Liver (tissue), 9 donors: Measurements from ENCODE around the gene CCL19. TPM values are rescaled to one million over a fixed set of nuclear protein-coding genes. Genes with fewer than 3 reads are reported as not detected.

Experiments
- DNase-seq: peaks from one replicate; pipeline ENCODE4 v3.0.0-alpha.2; 2017; ENCODE audit warnings: low spot score
- H3K27ac ChIP-seq, 2 donors: one replicate each; pipeline ENCODE4 v1.7.0; 2013; ENCODE audit warnings: inconsistent platforms in 2 of 2, low read length in 2 of 2, control low read depth in 1 of 2, low read depth in 1 of 2, mild to moderate bottlenecking in 1 of 2
- H3K27me3 ChIP-seq, 4 donors: one replicate each; pipeline versions ENCODE4 v1.6.1 to v1.7.0; 2013; ENCODE audit warnings: low read length in 3 of 4, inconsistent platforms in 1 of 4, mild to moderate bottlenecking in 1 of 4, moderate library complexity in 1 of 4; ENCODE audit not compliant: control insufficient read depth in 4 of 4, insufficient read depth in 4 of 4
- H3K36me3 ChIP-seq, 4 donors: one replicate each; pipeline versions ENCODE4 v1.6.1 to v1.7.0; 2013; ENCODE audit warnings: low read length in 3 of 4, mild to moderate bottlenecking in 3 of 4, low read depth in 1 of 4, moderate library complexity in 1 of 4; ENCODE audit not compliant: control insufficient read depth in 4 of 4, insufficient read depth in 3 of 4
- H3K4me1 ChIP-seq, 4 donors: one replicate each; pipeline versions ENCODE4 v1.6.1 to v1.7.0; 2013; ENCODE audit warnings: low read length in 3 of 4, mild to moderate bottlenecking in 3 of 4, moderate library complexity in 1 of 4; ENCODE audit not compliant: control insufficient read depth in 4 of 4, insufficient read depth in 4 of 4
- H3K4me3 ChIP-seq, 3 donors: one replicate each; pipeline versions ENCODE4 v1.6.1 to v1.7.0; 2013; ENCODE audit warnings: low read length in 3 of 3, control low read depth in 1 of 3, low read depth in 1 of 3, mild to moderate bottlenecking in 1 of 3
- H3K9ac ChIP-seq, 2 donors: one replicate each; pipeline ENCODE4 v1.7.0; 2013; ENCODE audit warnings: low read length in 2 of 2, mild to moderate bottlenecking in 2 of 2, moderate library complexity in 2 of 2, control low read depth in 1 of 2, low read depth in 1 of 2
- H3K9me3 ChIP-seq, 4 donors: one replicate each; pipeline versions ENCODE4 v1.6.1 to v1.7.0; 2013; ENCODE audit warnings: low read length in 3 of 4; ENCODE audit not compliant: control insufficient read depth in 4 of 4
- EGR1 ChIP-seq, 2 donors: IDR thresholded peaks; 2 replicates each; pipeline ENCODE4 v1.6.1; 2016 to 2018; ENCODE audit warnings: antibody characterized with exemption in 2 of 2, low read depth in 2 of 2
- FOXA1 ChIP-seq: IDR thresholded peaks from 2 replicates; pipeline ENCODE4 v1.6.1; 2016; ENCODE audit warnings: antibody characterized with exemption
- GABPA ChIP-seq, 2 donors: IDR thresholded peaks in 1 of 2; conservative IDR thresholded peaks in 1 of 2; 2 replicates each; pipeline ENCODE4 v1.6.1; 2016; ENCODE audit warnings: antibody characterized with exemption in 2 of 2, mild to moderate bottlenecking in 1 of 2, moderate library complexity in 1 of 2
- HNF4A ChIP-seq, 2 donors: conservative IDR thresholded peaks; 2 replicates each; pipeline ENCODE4 v1.6.1; 2016; ENCODE audit warnings: antibody characterized with exemption in 2 of 2, mild to moderate bottlenecking in 2 of 2
- JUND ChIP-seq, 2 donors: IDR thresholded peaks; 2 replicates each; pipeline ENCODE4 v1.6.1; 2016; ENCODE audit warnings: antibody characterized with exemption in 2 of 2
- SP1 ChIP-seq: IDR thresholded peaks from 2 replicates; pipeline ENCODE4 v1.6.1; 2018; ENCODE audit warnings: antibody characterized with exemption, mild to moderate bottlenecking
- TAF1 ChIP-seq: conservative IDR thresholded peaks from 2 replicates; pipeline ENCODE4 v1.6.1; 2016; ENCODE audit warnings: antibody characterized with exemption, mild to moderate bottlenecking
- YY1 ChIP-seq: IDR thresholded peaks from 2 replicates; pipeline ENCODE4 v1.6.1; 2016; ENCODE audit warnings: antibody characterized with exemption, mild to moderate bottlenecking
- WGBS: extraction: QIAGEN DNeasy Blood & Tissue Kit; methylation state at CpG from one replicate; pipeline ENCODE4 v1.1.7; 2013; 5-methylcytosine and 5-hydroxymethylcytosine counted together
- polyA plus RNA-seq, 2 donors: library from polyadenylated mRNA; stranded (reverse) in 1 of 2; unstranded in 1 of 2; fragments of 200-250 nt in 1 of 2; fragments of >200 nt in 1 of 2; fragmentation: Nextera tagmentation in 1 of 2; extraction: Ambion mirVana in 1 of 2; gene quantifications; one replicate each; pipeline versions ENCODE4 v1.2.1 to v1.2.3, GENCODE V29; 2013 to 2015
- total RNA-seq, 2 donors: library from RNA; depleted of rRNA; stranded (reverse); fragments of >200 nt; gene quantifications; one replicate each; pipeline ENCODE4 v1.2.3, GENCODE V29; 2014
- TF ChIP-seq, protein P1 (sequence below): IDR thresholded peaks from 2 replicates; pipeline ENCODE4 v1.6.1; 2016; ENCODE audit warnings: antibody characterized with exemption
- TF ChIP-seq, protein P2 (sequence below): IDR thresholded peaks from 2 replicates; pipeline ENCODE4 v1.6.1; 2016; ENCODE audit warnings: antibody characterized with exemption, mild to moderate bottlenecking
- TF ChIP-seq, protein P3 (sequence below): IDR thresholded peaks from 2 replicates; pipeline ENCODE4 v1.6.1; 2016; ENCODE audit warnings: antibody characterized with exemption
- donor health status: healthy.
- donor health status: healthy.
- donor health status: healthy.
- donor health status: healthy.
- donor health status: healthy.

CCL19 gene
- total and polyA plus RNA-seq, 4 donors = 0.33 to 2.9 (median 0.65) TPM; not detected in 1

DNA sequence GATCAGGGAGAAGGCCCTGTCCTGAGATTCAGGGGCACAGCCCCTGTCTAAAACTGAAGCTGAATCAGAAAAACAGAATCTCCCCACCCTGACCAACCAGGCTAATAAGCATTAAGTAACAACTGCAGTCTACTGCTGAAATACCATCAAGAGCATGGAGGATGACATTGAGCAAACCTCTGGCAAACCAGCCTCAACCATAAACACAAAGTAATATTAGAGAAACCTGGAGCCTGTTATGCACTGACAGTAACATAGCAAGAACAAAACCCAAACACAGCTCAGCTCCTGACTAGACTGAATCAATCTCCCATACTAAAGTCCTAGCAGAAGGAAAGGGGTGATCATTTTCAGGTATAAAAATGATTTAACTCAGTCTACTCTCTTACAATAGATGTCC is 43.6 kb upstream of the CCL19 start:
- H3K9ac ChIP-seq = no peak overlapping the region
- H3K36me3 ChIP-seq = no peaks in the 10 kb centered on the region
- no peak overlapping the region for H3K27ac ChIP-seq
- no peak for DNase-seq
- H3K9me3 ChIP-seq = no peaks in the 10 kb centered on the region
- no peaks in the 10 kb centered on the region for H3K4me1 ChIP-seq
- TF ChIP-seq, protein P1, sequence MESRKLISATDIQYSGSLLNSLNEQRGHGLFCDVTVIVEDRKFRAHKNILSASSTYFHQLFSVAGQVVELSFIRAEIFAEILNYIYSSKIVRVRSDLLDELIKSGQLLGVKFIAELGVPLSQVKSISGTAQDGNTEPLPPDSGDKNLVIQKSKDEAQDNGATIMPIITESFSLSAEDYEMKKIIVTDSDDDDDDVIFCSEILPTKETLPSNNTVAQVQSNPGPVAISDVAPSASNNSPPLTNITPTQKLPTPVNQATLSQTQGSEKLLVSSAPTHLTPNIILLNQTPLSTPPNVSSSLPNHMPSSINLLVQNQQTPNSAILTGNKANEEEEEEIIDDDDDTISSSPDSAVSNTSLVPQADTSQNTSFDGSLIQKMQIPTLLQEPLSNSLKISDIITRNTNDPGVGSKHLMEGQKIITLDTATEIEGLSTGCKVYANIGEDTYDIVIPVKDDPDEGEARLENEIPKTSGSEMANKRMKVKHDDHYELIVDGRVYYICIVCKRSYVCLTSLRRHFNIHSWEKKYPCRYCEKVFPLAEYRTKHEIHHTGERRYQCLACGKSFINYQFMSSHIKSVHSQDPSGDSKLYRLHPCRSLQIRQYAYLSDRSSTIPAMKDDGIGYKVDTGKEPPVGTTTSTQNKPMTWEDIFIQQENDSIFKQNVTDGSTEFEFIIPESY = no peak
- TF ChIP-seq, protein P2, sequence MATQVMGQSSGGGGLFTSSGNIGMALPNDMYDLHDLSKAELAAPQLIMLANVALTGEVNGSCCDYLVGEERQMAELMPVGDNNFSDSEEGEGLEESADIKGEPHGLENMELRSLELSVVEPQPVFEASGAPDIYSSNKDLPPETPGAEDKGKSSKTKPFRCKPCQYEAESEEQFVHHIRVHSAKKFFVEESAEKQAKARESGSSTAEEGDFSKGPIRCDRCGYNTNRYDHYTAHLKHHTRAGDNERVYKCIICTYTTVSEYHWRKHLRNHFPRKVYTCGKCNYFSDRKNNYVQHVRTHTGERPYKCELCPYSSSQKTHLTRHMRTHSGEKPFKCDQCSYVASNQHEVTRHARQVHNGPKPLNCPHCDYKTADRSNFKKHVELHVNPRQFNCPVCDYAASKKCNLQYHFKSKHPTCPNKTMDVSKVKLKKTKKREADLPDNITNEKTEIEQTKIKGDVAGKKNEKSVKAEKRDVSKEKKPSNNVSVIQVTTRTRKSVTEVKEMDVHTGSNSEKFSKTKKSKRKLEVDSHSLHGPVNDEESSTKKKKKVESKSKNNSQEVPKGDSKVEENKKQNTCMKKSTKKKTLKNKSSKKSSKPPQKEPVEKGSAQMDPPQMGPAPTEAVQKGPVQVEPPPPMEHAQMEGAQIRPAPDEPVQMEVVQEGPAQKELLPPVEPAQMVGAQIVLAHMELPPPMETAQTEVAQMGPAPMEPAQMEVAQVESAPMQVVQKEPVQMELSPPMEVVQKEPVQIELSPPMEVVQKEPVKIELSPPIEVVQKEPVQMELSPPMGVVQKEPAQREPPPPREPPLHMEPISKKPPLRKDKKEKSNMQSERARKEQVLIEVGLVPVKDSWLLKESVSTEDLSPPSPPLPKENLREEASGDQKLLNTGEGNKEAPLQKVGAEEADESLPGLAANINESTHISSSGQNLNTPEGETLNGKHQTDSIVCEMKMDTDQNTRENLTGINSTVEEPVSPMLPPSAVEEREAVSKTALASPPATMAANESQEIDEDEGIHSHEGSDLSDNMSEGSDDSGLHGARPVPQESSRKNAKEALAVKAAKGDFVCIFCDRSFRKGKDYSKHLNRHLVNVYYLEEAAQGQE = no peak
- no peak for TF ChIP-seq GABPA (IDR thresholded peaks at IDR 0.05 in 1 of 2, conservative IDR thresholded peaks at IDR 0.05 in 1 of 2)
- no peak for TF ChIP-seq HNF4A (conservative IDR thresholded peaks at IDR 0.05)
- TF ChIP-seq JUND (IDR thresholded peaks at IDR 0.05) = no peak
- no peak for TF ChIP-seq TAF1
- no peak for TF ChIP-seq SP1
- TF ChIP-seq YY1 = no peak
- no peak for TF ChIP-seq EGR1 (IDR thresholded peaks at IDR 0.05; ENCODE audit: low read depth in 2 of 2)
- no peak overlapping the region for H3K4me3 ChIP-seq
- H3K27me3 ChIP-seq = no peaks in the 10 kb centered on the region

DNA sequence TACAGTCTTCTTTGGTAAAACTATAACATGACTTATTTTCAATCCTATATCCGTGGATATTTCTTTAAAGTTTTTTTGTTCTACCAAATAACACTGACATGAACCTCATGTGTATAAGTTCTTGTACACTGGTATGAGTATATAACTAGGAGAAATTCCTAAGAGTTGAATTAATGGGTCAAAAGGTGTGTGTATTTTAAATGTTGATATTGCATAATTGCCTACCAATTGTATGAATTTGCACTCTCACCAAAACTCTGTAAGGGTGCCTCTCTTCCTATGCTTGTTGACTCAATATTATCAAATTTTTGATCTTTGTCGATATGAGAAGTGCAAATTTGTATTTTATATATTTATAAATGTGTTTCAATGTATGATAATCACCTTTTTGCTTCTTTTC is 41.8 kb upstream of the CCL19 start:
- 51% methylated on average over 2 of the region's 2 CpGs for WGBS

DNA sequence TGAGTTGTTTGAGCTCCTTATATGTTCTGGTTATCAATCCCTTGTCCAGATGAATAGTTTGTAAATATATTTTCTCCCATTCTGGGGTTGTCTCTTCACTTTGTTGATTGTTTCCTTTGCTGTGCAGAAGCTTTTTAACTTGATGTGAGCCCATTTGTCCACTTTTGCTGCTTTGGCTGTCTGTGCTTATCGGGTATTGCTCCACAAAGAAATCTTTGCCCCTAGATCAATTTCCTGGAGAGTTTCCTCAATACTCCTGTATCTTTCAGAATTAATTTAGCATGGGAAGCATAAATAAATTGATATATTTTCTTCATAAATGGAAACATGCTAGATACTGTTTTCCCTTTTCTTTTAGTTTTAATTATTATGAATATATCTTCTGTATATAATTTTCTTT is 41.4 kb upstream of the CCL19 start:
- no peaks in the 10 kb centered on the region for H3K9me3 ChIP-seq
- WGBS = 41% methylated on average over 1 of the region's 1 CpG
- peak; percentile 34 to 64 for TF ChIP-seq HNF4A (conservative IDR thresholded peaks at IDR 0.05)
- TF ChIP-seq, protein P2 = no peak
- no peak overlapping the region for H3K27ac ChIP-seq
- DNase-seq = no peak
- H3K36me3 ChIP-seq = no peaks in the 10 kb centered on the region
- no peaks in the 10 kb centered on the region for H3K27me3 ChIP-seq
- no peaks in the 10 kb centered on the region for H3K4me1 ChIP-seq
- no peak overlapping the region for H3K9ac ChIP-seq
- no peak overlapping the region for H3K4me3 ChIP-seq

More for the DNA sequence above, 41.8 kb upstream of the CCL19 start:
- Histone ChIP-seq H3K4me1 (no peaks in the 10 kb centered on the region), H3K4me3 (no peak overlapping the region), H3K27ac (no peak overlapping the region), H3K9me3 (no peaks in the 10 kb centered on the region), H3K27me3 (no peaks in the 10 kb centered on the region), H3K9ac (no peak overlapping the region), H3K36me3 (no peaks in the 10 kb centered on the region)
- no peak for TF ChIP-seq JUND (IDR thresholded peaks at IDR 0.05)
- TF ChIP-seq, protein P3, sequence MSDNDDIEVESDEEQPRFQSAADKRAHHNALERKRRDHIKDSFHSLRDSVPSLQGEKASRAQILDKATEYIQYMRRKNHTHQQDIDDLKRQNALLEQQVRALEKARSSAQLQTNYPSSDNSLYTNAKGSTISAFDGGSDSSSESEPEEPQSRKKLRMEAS = no peak
- TF ChIP-seq GABPA (IDR thresholded peaks at IDR 0.05 in 1 of 2, conservative IDR thresholded peaks at IDR 0.05 in 1 of 2) = no peak
- TF ChIP-seq TAF1 = no peak
- TF ChIP-seq YY1 = no peak
- no peak for TF ChIP-seq HNF4A (conservative IDR thresholded peaks at IDR 0.05)
- no peak for TF ChIP-seq FOXA1
- DNase-seq = no peak
